ENCODE measurements around the gene RAB40C. TPM values are rescaled to one million over a fixed set of nuclear protein-coding genes. Genes with fewer than 3 reads are reported as not detected.

Gene RAB40C
- total and polyA plus RNA-seq, 10 of the 15 experiments (the other 5 are each of a cell fraction or from before 2014, with no cell fraction given): 0.06 to 12.8 (median 4.6) TPM

DNA sequence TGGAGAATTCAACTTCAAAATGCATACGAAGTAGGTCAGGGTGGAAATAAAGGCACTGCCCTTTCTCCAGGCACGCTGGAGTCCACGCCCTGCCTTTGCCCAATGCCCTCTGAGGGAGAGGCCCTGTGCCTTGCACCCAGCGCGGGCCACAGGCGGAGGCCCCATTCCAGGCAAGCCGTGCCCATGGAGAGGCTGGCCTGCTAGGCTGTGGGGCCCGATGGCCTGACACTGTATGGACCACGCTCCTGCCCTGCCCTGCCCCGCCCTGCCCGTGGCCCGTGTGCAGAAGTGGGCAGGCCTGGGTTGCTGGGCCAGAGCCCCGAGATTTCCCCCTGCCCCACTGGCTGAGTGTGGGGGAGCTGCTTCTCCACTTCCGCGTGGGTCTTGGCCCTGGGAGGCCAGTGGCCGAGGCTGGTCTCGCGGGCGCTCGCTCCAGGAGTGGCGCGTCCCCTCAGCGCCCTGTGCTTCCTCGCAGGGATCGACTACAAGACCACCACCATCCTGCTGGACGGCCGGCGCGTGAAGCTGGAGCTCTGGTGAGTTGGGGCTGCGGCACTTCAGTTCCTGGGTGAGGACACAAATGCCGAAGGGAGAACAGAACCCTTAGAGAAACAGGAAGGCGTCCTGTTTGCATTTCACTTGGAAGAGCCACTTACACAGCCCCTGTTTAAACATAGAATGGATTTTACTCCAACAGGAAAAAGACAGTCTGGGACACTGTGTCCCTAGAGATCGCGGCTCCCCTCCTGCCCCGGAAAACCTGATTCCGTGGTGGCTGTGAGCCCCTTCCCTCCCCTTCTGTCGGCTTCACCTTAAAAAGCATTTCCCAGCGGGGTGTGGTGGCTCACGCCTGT lies 27.1 kb downstream of the RAB40C start:
- ChIA-PET SMC1A (ENCODE audit: uncharacterized antibody, unreplicated experiment) (no interaction called here), RAD21 (ENCODE audit: unreplicated experiment) (no interaction called here), POLR2A (no interaction called here), CTCF (no interaction called here)
- no peaks in the 10 kb centered on the region for H3K36me3 ChIP-seq (ENCODE audit: control insufficient read depth in 2 of 2, insufficient read depth in 2 of 2, low read length in 1 of 2)
- no peaks in the 10 kb centered on the region for H3K4me1 ChIP-seq (ENCODE audit: control insufficient read depth, insufficient read depth, low read length)
- no peaks in the 10 kb centered on the region for H4K20me1 ChIP-seq (ENCODE audit: control insufficient read depth, insufficient read depth)
- no peak overlapping the region for H3K9ac ChIP-seq (ENCODE audit: control insufficient read depth, insufficient read depth, low read length)
- in situ Hi-C loops (cut with MboI): no loop called here
- no peaks in the 10 kb centered on the region for H3K79me2 ChIP-seq (ENCODE audit: control insufficient read depth, insufficient read depth, low read length)
- H3K9me3 ChIP-seq (replicated peaks; ENCODE audit: control insufficient read depth, insufficient read depth, low read length): no peaks in the 10 kb centered on the region
- 93% methylated on average over 39 of the region's 39 CpGs for WGBS (ENCODE audit: insufficient coverage, insufficient replicate concordance, low lambda C conversion rate, missing lambda C conversion rate)
- FAIRE-seq (no peak), DNase-seq (ENCODE audit: low read depth, low spot score) (no peak), ATAC-seq (no peak)
- BruUV-seq (replicated peaks): no TSS peak
- no peaks in the 10 kb centered on the region for H3K27me3 ChIP-seq (replicated peaks in 1 of 2; ENCODE audit: control insufficient read depth in 2 of 2, insufficient read depth in 2 of 2, low read length in 1 of 2)
- no peak overlapping the region for H2AFZ ChIP-seq (ENCODE audit: control insufficient read depth, low read depth, low read length)
- H3K4me2 ChIP-seq (ENCODE audit: control insufficient read depth, insufficient read depth): no peak overlapping the region
- TF ChIP-seq, protein P1, sequence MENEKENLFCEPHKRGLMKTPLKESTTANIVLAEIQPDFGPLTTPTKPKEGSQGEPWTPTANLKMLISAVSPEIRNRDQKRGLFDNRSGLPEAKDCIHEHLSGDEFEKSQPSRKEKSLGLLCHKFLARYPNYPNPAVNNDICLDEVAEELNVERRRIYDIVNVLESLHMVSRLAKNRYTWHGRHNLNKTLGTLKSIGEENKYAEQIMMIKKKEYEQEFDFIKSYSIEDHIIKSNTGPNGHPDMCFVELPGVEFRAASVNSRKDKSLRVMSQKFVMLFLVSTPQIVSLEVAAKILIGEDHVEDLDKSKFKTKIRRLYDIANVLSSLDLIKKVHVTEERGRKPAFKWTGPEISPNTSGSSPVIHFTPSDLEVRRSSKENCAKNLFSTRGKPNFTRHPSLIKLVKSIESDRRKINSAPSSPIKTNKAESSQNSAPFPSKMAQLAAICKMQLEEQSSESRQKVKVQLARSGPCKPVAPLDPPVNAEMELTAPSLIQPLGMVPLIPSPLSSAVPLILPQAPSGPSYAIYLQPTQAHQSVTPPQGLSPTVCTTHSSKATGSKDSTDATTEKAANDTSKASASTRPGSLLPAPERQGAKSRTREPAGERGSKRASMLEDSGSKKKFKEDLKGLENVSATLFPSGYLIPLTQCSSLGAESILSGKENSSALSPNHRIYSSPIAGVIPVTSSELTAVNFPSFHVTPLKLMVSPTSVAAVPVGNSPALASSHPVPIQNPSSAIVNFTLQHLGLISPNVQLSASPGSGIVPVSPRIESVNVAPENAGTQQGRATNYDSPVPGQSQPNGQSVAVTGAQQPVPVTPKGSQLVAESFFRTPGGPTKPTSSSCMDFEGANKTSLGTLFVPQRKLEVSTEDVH (IDR thresholded peaks at IDR 0.05; ENCODE audit: low read depth, partially characterized antibody): no peak
- TF ChIP-seq ZNF384 (IDR thresholded peaks at IDR 0.05; ENCODE audit: borderline replicate concordance, low read depth, low read length) (no peak), STAT3 (IDR thresholded peaks at IDR 0.05; ENCODE audit: low read depth, low read length) (no peak), POLR2A (IDR thresholded peaks at IDR 0.05; ENCODE audit: low read depth, low read length) (no peak)
- TF ChIP-seq, protein P2, sequence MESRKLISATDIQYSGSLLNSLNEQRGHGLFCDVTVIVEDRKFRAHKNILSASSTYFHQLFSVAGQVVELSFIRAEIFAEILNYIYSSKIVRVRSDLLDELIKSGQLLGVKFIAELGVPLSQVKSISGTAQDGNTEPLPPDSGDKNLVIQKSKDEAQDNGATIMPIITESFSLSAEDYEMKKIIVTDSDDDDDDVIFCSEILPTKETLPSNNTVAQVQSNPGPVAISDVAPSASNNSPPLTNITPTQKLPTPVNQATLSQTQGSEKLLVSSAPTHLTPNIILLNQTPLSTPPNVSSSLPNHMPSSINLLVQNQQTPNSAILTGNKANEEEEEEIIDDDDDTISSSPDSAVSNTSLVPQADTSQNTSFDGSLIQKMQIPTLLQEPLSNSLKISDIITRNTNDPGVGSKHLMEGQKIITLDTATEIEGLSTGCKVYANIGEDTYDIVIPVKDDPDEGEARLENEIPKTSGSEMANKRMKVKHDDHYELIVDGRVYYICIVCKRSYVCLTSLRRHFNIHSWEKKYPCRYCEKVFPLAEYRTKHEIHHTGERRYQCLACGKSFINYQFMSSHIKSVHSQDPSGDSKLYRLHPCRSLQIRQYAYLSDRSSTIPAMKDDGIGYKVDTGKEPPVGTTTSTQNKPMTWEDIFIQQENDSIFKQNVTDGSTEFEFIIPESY (IDR thresholded peaks at IDR 0.05): no peak
- intact Hi-C loops (cut with micrococcal nuclease; ENCODE audit: unreplicated experiment): no loop called here
- H3K27ac ChIP-seq (ENCODE audit: control insufficient read depth, insufficient read depth): no peak overlapping the region
- no peak overlapping the region for H3K4me3 ChIP-seq
